ENCODE measurements around the gene TAF15.

The TAF15 gene

DNA sequence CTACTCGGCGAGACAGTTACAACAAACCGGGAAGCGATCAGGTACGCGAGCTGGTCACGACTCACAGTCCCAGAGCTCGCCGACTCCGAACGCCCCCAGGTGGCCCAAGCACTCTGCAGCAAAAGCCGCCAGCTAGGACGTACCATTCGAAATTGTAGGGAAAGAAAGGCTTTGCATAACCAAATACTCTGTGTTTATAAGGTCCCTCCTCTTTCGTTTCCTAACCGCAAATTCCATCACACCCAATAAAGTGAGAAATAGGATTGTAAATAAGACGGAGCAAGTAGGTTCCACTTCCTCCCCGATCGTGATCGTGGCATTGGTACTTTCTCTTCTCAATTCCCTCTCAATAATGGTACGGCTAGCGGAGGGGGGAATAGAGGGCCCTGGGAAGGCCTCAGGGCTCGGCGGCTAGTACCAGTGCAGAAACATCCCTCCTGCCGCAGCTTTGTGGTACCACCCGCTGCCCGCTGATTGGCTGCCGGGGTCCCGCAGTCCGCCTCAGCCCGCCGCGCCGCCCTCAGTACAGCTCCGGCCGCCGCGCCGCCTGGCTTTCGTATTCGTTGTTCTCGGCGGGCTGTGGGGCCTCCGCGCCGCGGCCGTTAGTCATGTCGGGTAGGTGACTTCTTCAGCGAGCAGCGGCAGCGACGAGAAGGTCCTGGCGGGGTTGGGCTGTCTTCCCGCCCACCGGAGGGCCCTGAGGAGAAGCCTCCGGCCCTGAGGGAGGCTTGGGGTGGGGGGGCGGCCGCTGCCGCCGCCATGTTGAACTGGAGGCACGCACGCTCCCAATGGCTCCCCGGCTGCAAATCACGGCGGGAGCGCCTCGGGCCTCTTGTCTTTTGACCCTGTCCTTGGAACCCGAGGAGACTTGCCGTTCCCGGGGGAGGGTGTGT, at the start of gene TAF15:
Gene TAF15, plus strand, starts transcription at position 523 of the 893 bp plus-strand sequence. Its CDS starts 86 bp downstream, at position 609.
- peak; percentile 100 for DNase-seq (ENCODE audit: low read depth)

DNA sequence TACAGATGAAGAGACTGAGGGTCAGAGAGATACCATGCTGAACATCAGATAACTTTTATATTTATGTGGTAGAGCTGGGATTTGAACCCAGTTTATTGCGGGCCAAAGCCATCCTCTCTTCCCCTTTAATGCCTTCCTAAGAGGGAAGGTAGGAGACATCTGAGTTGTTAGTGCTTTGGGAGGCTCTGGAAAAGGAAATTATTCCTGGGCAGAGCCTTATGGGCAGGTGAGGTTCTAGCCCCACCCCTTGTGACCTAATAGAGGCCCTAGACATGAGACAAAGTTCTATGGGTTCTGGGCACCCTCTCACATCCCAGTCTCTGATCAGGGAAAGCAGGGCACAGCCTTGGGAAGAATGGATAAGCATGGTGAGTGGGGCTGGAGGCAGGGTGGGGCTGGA, 48.7 kb upstream of the TAF15 start, which contains the start of gene C17orf50:
Gene C17orf50, plus strand, starts transcription at position 301 of the 400 bp plus-strand sequence. Its CDS starts 55 bp downstream, at position 356.
- no peak for DNase-seq (ENCODE audit: low read depth)

DNA sequence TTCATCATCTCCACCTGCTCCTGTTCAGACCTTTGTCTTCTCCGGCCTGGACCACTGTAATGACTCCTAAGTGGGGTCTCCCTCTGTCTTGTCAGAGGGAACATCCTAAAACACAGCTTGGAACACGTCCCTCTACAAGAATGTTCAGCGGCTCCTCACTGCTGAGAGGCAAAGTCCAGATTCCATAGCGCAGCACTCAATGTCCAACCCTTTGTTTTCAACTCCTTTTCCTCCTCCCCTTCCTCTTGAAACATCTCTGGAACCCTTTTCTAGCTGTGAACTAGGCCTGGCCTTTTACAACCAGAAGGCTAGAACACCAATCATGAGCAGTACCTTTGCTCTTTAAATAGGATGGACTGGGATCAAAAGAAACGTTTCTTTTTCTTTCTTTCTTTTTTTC, 47.7 kb upstream of the TAF15 start:
- no peak for DNase-seq (ENCODE audit: low read depth)

DNA sequence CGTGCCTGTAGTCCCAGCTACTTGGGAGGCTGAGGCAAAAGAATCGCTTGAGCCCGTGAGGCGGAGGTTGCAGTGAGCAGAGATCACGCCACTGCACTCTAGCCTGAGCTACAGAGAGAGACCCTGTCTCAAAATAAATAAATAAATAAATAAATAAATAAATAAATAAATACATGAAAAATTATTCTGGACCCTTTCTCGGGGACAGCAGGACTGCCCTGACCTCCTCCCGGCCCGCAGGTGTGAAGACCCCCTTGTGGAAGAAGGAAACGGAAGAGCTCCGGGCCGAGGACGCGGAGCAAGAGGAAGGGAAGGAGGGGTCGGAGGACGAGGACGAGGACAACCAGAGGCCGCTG, 45.5 kb upstream of the TAF15 start:
- DNase-seq (ENCODE audit: low read depth) = no peak

DNA sequence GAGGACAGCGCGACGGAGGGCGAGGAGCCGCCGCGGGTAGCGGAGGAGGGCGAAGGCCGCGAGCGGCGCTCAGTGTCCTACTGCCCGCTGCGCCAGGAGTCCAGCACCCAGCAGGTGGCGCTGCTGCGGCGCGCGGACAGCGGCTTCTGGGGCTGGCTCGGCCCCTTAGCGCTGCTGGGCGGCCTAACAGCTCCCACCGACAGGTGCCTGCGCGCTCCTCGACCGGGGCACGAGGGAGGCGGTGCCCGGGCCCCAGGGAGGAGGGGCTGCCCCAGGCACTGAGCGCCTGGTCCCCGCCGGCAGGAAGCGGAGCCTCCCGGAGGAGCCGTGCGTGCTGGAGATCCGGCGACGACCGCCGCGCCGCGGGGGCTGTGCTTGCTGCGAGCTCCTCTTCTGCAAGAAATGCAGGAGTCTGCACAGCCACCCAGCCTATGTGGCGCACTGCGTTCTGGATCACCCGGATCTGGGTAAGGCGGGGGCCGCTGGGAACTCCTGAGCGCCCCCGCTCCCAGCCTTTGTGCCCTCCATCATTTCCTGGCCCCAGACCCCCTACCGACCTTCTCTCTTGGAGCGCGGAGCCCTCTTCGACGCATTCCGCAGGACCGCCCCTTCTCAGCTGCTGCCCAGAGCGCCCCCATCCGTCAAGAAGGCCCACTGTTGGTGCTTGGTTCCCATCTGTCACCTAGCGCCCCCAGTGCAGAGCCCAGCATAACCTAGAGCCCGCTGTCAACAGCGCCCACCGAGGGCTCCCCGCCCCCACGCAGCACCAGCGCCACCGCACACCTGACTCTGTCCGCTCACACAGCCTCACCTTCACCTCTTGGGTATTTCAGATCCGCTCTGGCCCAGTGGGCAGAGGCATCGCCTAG, 44.9 kb upstream of the TAF15 start:
- peak; percentile 77 for DNase-seq (ENCODE audit: low read depth)

DNA sequence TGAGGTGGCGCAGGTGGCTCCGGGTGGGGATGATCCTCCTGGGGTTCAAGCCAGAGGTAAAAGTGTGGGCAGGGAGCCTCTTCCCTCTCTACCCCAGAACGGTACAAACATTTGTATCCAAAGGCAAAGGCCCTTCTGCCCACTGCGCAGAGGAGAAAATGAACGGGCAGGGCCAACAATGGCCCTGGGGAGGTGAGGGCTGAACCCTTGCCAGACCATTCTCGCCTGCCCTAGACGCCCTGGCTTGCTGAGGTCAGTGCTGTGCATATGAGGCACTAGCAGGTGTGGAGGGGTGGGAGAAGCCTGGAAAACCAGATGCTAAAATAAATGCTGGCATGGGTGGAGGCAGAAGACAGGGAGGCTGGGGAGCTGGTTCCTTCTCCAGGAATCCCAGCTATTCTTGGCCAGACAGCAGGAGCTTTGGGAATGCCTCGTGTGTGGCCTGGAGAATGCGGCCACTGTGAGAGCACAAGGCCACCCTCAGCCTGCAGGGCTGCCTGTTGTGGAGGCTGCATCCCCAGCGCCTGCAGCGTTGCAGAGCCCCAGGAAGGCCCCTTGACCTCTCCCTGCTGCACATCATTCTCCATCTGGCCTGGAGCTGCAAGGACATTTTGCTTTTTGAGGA, 44.1 kb upstream of the TAF15 start:
- no peak for DNase-seq (ENCODE audit: low read depth)

DNA sequence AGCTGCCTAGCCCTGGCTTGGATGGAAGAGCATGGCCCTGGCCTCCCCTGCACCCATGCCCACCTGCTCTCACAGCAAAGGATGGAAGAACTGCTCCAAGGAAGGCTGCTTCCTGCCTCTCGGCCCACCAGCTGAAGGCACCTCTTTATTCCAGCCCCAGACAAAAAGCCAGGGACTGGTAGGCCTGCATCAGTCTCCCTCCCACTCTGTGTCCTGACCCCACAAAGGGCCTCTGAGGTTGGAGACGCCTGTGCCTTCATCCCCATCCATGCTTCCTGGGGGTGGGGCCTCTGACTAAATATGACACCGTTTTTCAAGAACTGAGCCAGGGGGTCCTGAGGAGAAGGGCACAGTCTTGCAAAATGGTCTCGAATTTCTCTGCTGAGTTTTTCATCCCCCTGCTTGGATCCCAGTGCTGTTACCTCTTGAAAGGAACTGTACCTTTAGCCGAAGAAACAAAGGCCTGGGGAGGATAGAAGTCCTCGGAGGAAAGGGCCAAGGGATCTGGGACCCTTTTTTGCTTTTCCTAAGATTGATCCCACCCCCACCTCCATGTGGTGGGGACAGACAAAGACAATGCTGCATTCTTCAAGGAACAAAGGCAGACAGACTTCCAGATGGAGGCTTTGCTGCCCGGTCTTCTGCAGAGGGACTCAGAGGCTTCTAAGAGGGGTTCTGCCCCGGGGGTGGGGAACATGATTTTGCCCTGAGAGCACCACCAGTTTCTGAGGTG, 43.4 kb upstream of the TAF15 start:
- DNase-seq (ENCODE audit: low read depth) = no peak

DNA sequence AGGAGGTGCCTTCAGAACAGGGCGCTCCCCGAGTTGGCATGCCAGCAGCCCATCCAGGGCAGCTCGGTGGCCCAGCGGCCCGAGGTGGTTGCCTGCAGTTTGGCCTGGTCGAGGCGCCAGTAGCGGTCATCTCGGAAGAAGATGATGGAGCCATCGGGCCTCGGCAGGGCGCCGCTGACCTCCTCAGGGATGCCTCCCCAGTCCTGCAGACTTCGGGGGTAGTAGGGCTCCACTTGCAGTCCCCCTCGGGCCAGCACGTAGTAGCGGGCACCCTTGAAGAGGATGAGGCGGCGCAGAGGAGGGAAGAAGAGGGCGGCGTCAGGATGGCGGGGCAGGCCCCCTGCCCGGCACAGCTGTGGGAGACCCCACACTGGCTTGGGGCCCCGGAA, 42.8 kb upstream of the TAF15 start:
- no peak for DNase-seq (ENCODE audit: low read depth)

DNA sequence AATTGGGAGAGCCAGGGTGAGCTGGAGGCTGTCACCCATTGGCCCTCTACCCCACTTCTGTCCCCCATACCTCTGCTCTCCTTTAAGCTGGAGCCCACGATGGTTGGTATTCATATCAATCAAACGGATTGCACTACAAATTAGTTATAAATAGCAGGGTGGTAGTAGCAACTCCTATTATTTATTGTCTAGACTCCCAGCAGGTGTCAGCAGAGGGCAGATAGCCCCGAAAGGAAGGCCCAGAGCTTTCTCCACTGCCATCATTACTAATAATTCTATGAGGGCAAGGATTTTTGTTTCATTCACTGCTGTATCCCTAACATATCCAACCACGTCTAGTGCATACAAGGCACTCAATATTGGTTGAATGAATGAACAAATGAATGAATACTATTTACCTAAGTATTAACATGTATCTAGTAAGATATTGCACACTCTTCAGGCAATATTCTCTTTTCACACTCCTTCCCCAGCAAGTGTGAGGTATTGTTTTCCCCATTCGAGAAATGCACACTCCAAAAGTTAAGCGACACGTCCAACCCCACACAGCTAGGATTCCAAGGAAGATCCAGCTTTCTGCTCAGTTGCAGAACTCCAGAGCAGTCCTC, 42.3 kb upstream of the TAF15 start:
- peak; percentile 50 for DNase-seq (ENCODE audit: low read depth)

DNA sequence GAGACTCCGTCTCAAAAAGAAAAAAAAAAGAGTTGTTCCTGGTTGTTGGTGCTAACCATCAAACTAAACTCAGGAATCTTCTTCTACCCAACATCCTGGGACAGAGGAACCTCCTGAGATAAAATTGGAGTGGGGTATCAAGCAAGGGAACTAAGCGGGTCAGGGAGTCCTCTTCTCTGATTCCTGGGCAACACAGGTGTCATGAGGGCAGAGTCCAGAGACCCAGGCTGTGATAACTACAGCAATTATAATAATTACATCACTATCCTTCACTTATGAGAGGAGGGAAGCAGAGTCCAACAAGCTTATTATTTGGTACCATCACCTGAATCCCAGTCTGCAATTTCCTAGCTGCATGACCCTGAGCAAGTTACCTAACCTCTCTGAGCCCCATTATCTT, 40.5 kb upstream of the TAF15 start:
- DNase-seq (ENCODE audit: low read depth) = no peak

DNA sequence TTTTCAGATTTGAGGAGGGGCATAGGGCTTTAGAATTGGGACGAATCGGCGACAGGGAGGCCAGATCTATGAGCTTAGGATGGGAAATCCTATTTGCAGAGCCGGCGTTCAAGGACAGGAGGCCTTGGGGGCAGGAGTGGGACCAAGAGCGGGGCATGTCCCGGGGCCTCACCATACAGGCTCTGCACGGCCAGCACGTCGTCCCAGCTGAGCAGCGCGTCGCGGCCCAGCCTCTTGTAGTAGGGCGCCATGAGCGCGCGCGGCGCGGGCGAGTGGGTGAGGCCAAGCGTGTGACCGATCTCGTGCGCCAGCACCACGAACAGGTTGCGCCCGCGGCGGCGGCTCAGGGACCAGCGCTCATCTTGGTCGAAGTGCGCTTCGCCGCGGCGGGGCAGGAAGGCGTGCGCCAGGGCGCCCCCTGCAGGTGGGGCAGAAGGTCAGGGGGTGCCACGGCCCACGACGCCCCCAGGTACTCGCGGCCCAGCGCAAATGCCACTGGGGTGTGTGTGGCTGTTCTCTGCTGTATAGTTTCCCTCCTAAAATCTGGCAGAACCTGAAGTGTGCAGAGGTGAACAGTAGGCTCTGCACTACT, 39.3 kb upstream of the TAF15 start:
- DNase-seq (ENCODE audit: low read depth) = no peak

DNA sequence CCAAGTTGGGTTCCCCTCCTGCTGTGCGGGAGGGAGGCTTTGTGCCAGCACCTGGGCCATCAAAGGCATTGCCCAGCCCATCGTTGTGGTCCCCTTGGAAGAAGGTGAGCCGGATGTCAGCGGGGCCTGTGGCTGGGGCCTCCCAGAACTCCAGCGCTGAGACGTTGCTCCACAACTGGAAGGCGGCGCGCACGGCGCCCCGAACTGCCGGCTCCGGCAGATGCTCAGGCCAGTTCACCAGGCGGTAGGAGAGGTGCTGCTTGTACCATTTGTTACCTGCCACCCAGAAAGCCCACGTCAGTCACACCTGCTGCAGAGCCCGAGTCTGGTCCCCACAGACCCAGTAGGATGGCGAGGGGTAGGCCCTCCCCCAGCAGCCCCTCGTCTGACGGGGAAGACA, 36.2 kb upstream of the TAF15 start:
- no peak for DNase-seq (ENCODE audit: low read depth)

DNA sequence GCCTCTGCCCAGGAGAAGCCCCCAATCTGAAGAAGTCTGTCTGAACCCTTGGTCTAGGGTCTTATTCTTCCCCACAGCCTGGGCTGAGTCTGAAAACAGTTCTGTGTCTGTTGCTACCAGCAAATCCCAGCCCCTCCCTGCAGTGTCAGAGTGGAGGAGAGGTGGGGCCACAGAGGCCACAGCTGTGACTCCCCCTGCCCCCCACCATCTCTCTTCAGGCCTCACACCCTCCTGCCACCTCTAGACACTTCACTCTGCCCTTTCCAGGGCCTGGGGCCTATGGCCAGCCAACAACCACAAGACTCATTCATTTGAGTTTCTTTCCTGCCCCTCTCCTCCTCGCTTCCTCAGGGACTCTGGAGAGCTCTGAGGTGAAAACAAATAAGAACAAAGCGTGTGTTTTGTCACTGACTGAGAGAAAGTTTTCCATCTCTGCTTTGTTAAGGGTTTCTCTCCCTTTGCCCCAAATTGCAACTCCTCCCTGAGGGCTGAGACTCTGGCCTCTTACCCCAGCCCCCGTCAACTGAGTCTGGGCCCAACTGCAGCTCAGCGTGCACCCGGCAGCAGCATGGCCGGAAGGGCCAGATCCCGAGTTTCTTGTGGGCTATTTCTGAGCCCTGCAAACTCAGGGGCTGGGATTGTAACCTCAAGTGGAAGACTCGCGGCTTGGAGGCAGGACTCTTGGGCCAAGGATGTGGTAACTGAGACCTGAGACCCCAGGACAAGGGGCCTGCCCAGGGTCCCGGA, 35.4 kb upstream of the TAF15 start:
- DNase-seq (ENCODE audit: low read depth) = no peak

DNA sequence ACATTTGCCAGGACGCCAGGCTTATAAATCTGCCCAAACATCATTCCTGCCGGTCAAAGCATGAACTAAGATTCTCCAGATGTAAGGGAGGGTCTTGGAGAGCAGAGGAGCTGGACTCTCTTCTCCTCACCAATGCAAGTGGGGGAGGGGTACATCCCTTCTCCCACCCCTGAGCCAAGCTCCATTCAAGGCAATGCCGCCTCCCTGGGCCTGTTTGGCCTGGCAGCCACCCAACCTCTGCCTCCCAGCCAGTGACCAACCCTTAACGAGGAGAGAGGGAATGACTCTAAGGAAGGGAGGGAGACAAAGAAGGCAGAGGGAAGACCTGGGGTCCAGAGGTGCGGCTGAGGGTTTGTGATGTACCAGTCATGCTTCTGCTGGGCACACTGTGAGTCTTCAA, 34.8 kb upstream of the TAF15 start:
- DNase-seq (ENCODE audit: low read depth) = no peak

DNA sequence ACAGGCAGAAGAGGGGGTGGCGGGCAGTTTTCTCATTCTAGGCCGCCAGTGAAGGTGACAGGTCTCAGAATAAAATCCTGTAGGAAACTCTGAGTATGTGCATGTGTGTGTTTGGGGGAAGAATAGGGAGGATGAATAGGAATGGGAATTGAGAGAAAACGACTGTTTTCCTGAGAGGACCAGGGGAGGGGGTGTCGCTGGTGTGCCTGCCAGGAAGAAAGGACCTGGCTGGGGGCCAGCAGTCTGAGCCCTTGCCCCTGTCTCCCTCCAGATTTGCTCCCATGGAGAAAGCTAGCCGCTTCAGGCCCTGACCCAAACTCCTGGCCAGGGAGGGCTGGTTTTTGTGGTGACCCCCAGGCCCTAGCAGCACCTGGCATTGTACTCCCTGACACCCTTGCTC, 34.2 kb upstream of the TAF15 start:
- no peak for DNase-seq (ENCODE audit: low read depth)

DNA sequence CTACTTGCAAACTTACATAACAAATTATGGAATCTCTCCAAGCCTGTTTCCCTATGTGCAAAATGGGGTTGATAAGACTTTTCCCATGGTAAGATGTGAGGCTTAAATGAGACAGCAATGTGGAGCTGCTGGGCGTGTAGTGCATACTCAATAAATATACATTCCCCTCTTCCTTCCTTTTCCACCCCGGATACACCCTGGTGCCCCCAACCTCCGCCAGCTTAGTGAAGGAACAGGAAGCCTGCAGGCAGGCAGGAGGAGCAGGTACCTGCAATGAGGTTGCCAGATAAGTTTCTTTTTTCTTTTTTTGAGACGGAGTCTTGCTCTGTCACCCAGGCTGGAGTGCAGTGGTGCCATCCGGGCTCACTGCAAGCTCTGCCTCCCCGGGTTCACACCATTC, 33.7 kb upstream of the TAF15 start:
- no peak for DNase-seq (ENCODE audit: low read depth)

DNA sequence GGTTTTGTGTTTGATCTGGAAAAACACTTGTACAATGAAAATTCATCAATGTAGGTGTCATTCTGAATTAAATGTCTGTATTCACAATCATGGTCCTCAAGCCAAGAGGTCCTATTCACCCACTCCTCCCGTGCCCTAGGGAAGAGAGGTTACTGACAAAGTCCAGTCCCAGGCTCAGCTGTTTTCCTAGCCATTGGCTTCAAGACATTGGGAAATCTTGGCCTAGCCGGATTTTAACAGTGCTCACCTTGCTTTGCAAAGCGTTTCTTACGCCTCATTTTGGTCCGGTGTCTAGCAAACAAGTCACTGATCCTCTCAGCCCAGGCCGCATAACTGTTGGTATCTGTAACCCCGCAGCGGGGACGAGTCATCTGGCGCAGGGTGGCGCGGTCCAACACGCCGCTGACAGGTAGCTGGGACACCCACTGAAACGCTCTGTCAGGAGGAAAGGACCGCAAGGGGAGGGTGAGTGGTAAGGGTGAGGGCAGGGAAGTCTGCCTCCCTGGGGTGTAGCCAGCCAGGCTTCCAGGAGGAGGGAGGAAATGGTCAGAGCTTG, 30.6 kb upstream of the TAF15 start:
- DNase-seq (ENCODE audit: low read depth) = peak; percentile 30

DNA sequence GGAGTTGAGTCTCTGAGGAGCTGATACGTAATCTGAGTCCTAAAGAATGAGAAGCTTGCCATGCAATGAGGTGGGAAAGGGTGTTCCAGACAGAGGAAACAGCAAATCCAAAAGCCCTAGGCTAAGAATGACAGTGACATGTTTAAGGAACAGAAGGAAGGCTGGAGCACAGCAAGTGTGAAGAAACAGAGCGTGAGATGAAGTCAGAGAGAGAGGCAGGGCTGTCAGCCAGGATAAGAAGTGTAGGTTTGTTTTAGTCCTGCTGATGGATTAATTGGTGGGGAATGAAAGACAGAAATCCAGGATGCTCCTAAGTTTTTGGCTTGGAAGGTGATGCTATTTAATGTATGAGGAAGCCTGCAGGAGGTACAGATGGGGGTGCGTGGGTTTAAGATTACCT, 28.3 kb upstream of the TAF15 start:
- DNase-seq (ENCODE audit: low read depth) = no peak

DNA sequence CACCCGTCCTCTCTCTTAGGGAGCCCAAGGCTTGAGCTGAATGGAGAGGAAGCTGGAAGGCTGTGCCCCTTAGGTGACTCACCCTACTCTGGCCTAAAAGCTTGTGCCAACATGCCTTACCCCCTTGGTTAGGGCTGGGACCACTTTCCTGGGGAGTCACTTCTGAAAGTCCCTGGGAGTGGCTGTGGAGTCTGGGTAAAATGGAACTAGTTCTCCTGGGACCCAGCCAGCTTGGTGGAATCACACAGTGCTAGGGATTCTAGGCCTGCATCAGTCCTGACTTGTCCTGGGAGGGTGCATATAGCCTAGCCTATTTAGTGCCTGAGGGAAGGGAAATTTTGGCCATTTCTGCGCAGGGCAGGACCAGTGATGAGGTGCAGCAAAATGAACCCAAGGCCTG, 24.4 kb upstream of the TAF15 start:
- DNase-seq (ENCODE audit: low read depth) = no peak

DNA sequence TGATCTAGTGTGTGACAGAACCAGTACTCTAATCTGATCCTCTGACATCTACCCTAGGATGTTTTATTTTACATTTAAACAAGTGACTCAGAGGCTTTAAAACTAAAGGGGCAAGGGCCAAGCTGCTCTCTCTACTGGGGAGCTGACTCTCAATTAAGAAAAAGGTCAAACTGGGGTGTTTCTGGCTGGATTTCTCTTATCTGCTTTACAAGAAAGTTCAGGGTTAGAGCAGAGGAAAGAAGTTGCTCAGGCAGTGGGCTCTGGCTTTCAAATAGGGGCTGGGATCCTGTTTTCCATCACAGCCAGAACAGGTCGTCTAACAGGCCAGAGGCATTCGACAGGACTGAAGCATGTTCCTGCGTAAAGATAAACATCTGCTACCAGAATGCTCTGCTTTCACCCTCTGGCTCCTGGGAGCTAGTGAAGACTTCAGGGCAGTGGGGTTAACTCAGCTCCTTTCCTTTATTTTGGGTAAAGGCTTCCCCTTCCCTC, 22.3 kb upstream of the TAF15 start:
- DNase-seq (ENCODE audit: low read depth) = peak; percentile 63

Measured in iris pigment epithelial cell (primary cell).